Measurements from ENCODE around the gene GAB3.

GRCh38 chrX:154695911-154696675 is 54.8 kb downstream of the GAB3 start:
- no peak for TF ChIP-seq CTCF (IDR thresholded peaks at IDR 0.05; ENCODE audit: insufficient read depth, low read length)
- no peak for TF ChIP-seq GABPA (IDR thresholded peaks at IDR 0.05; ENCODE audit: low read depth)
- TF ChIP-seq POLR2AphosphoS5 (IDR thresholded peaks at IDR 0.05; ENCODE audit: low read depth): no peak
- TF ChIP-seq REST (IDR thresholded peaks at IDR 0.05; ENCODE audit: insufficient replicate concordance, low read depth): no peak
